H1 (cell line): ENCODE results near the gene PPP1R9A.

ENCODE experiments used
- EZH2 ChIP-seq: fragments of 200-600 bp; sonication (generic); IDR thresholded peaks from 2 replicates; pipeline ENCODE4 v1.7.1; 2012; ENCODE audit warnings: low read depth, mild to moderate bottlenecking, moderate library complexity, low read length, inconsistent platforms; ENCODE audit not compliant: severe bottlenecking
- PHF8 ChIP-seq: fragments of 200-600 bp; sonication (generic); conservative IDR thresholded peaks from 2 replicates; pipeline ENCODE4 v1.7.1; 2012; ENCODE audit warnings: low read depth, mild to moderate bottlenecking, inconsistent platforms, low read length, moderate library complexity
- POLR2A ChIP-seq, 2 experiments: IDR thresholded peaks; 1 replicate in 1 of 2; 2 replicates in 1 of 2; pipeline ENCODE4 v1.6.1; 2011; ENCODE audit warnings: low read depth in 2 of 2, low read length in 2 of 2, mild to moderate bottlenecking in 2 of 2; ENCODE audit errors: control extremely low read depth in 1 of 2
- TF ChIP-seq, protein P1 (sequence below), 3 experiments: IDR thresholded peaks; 1 replicate in 2 of 3; 2 replicates in 1 of 3; pipeline versions ENCODE4 v1.5.1 to v1.6.1; 2011; ENCODE audit warnings: low read length in 3 of 3, mild to moderate bottlenecking in 3 of 3, inconsistent platforms in 2 of 3, low read depth in 1 of 3, moderate library complexity in 1 of 3; ENCODE audit not compliant: insufficient read depth in 1 of 3; ENCODE audit errors: control extremely low read depth in 1 of 3

DNA sequence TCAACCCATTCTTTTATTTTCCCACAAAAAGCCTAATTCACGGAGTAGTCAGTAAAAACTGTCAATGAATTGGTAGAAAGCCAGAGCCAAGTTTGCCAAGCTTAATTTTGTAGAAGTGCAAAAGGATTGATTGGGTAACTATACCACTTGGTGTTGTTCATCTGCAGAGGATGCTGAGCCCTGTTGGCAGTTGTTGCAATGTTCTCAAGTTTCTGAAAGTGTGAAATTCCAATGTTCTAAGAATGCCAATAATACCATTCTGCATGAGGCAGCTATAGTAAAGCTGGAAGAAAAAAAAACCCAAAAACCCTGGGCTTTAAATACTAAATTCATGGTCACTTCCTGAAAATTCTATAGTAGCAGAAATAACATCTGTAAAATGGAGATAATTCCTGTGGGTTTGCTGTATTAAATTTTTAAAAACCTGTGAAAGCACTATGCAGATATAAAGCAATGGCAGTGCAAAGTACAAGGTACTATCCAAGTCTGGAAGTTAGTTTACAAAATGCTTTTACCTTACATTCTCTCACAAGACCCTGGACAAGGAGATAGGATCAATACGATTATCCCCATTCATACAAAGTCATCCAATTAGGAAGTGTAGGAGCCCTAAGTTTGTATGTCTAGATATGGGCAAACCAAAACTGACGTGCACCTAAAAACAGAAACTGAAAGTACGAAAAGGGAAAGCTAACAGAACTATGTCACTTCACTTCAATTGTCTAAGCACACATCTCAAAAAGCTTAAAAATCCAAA is 423.0 kb downstream of the PPP1R9A start:
- TF ChIP-seq, protein P1, sequence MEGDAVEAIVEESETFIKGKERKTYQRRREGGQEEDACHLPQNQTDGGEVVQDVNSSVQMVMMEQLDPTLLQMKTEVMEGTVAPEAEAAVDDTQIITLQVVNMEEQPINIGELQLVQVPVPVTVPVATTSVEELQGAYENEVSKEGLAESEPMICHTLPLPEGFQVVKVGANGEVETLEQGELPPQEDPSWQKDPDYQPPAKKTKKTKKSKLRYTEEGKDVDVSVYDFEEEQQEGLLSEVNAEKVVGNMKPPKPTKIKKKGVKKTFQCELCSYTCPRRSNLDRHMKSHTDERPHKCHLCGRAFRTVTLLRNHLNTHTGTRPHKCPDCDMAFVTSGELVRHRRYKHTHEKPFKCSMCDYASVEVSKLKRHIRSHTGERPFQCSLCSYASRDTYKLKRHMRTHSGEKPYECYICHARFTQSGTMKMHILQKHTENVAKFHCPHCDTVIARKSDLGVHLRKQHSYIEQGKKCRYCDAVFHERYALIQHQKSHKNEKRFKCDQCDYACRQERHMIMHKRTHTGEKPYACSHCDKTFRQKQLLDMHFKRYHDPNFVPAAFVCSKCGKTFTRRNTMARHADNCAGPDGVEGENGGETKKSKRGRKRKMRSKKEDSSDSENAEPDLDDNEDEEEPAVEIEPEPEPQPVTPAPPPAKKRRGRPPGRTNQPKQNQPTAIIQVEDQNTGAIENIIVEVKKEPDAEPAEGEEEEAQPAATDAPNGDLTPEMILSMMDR (IDR thresholded peaks at IDR 0.05; ENCODE audit: control extremely low read depth in 1 of 3, insufficient read depth in 1 of 3, low read depth in 1 of 3, low read length in 3 of 3), result no peak
- no peak for TF ChIP-seq POLR2A (IDR thresholded peaks at IDR 0.05; ENCODE audit: control extremely low read depth in 1 of 2, low read depth in 2 of 2, low read length in 2 of 2)
- no peak for TF ChIP-seq EZH2
- no peak for TF ChIP-seq PHF8
